Heart left ventricle (tissue), 16 donors: Measurements from ENCODE around the gene PRKCSH. TPM values are rescaled to one million over a fixed set of nuclear protein-coding genes. Genes with fewer than 3 reads are reported as not detected.

ENCODE experiments used
- ATAC-seq, 4 donors: fragments of 200-7000 bp; cut with Tn5 transposase; one replicate each; pipeline ENCODE4 v1.9.1; 2020 to 2022; ENCODE audit warnings: moderate library complexity in 4 of 4, mild to moderate bottlenecking in 3 of 4, moderate number of reproducible peaks in 1 of 4
- DNase-seq, 5 donors: peaks; one replicate each; pipeline ENCODE4 v3.0.0-alpha.2; 2020
- H3K27ac ChIP-seq, 12 donors: fragments of 200-600 bp; sonication (generic) in 4 of 12; one replicate each; pipeline versions ENCODE4 v1.5.0 to v1.8.0; 2016 to 2022; ENCODE audit warnings: mild to moderate bottlenecking in 2 of 12
- H3K27me3 ChIP-seq, 9 donors: fragments of 200-600 bp; sonication (generic) in 2 of 9; one replicate each; pipeline versions ENCODE4 v1.5.1 to v1.8.0; 2016 to 2022; ENCODE audit warnings: mild to moderate bottlenecking in 3 of 9
- H3K36me3 ChIP-seq, 9 donors: fragments of 200-600 bp; sonication (generic) in 2 of 9; one replicate each; pipeline versions ENCODE4 v1.5.0 to v1.8.0; 2018 to 2022; ENCODE audit warnings: mild to moderate bottlenecking in 2 of 9
- H3K4me1 ChIP-seq, 12 donors: fragments of 200-600 bp; sonication (generic) in 4 of 12; one replicate each; pipeline versions ENCODE4 v1.5.0 to v1.8.0; 2016 to 2022; ENCODE audit warnings: mild to moderate bottlenecking in 3 of 12
- H3K4me3 ChIP-seq, 12 donors: fragments of 200-600 bp; sonication (generic) in 4 of 12; one replicate each; pipeline versions ENCODE4 v1.5.0 to v1.8.0; 2017 to 2022; ENCODE audit warnings: mild to moderate bottlenecking in 9 of 12, moderate library complexity in 4 of 12
- H3K9me3 ChIP-seq, 12 donors: fragments of 200-600 bp; sonication (generic) in 4 of 12; one replicate each; pipeline versions ENCODE4 v1.5.0 to v1.8.0; 2016 to 2022; ENCODE audit warnings: mild to moderate bottlenecking in 1 of 12
- CTCF ChIP-seq, 12 donors: fragments of 200-600 bp; sonication (generic) in 4 of 12; IDR thresholded peaks; one replicate each; pipeline versions ENCODE4 v1.5.0 to v1.8.0; 2018 to 2022; ENCODE audit warnings: antibody characterized with exemption in 12 of 12, mild to moderate bottlenecking in 5 of 12
- POLR2A ChIP-seq, 2 donors: fragments of 450-650 bp; IDR thresholded peaks; one replicate each; pipeline ENCODE4 v1.6.1; 2017; ENCODE audit warnings: antibody characterized with exemption in 2 of 2, mild to moderate bottlenecking in 2 of 2, moderate library complexity in 2 of 2
- WGBS, 4 donors: extraction: QIAGEN DNeasy Blood & Tissue Kit in 2 of 4; methylation state at CpG; one replicate each; pipeline versions ENCODE4 v1.1.5 to v1.1.7; 2013 to 2018; 5-methylcytosine and 5-hydroxymethylcytosine counted together
- intact Hi-C, 10 donors: fragments of 100-400 bp; cut with DNase I; formaldehyde crosslinking; loops; one replicate each; pipeline versions ENCODE4 v1.11.1 to v1.14.2; 2022
- polyA plus RNA-seq, 2 donors: library from polyadenylated mRNA; stranded (reverse); fragments of 200-250 nt; gene quantifications; one replicate each; pipeline ENCODE4 v1.2.3, GENCODE V29; 2013
- total RNA-seq, 9 donors: library from RNA; depleted of rRNA in 2 of 9; stranded (reverse); fragments of >200 nt in 2 of 9; fragmentation: NEBNext Ultra II Directional in 3 of 9; extraction: Animal tissue kit (Norgen Biotek cat#: 25700) in 3 of 9; gene quantifications; one replicate each; pipeline versions ENCODE4 v1.1.0 to v1.2.4, GENCODE V29; 2016 to 2023
- donor health status: ischemic (EF 13 %, LVEDD 7.1; RV severe dilation, severe dysfunction).
- donor health status: healthy with polysubstance abuse.
- donor health status: DM: no; HTN: yes; CAD: no.
- donor health status: DM: no; HTN: no; CAD: no.
- donor health status: ischemic (EF 25% LVEDD 6.9; RV normal size, moderate dysfunction).
- donor health status: ischemic (EF 25% LVEDD 5.7; RV mildly dilated, moderate dysfunction).
- donor health status: healthy.
- donor health status: DM: yes; HTN: yes; CAD: no.
- donor health status: ischemic (EF 35%, LVEDD 5.7; RV mildly dilated, moderate dysfunction).
- donor health status: nonischemic (EF 11% LVEDD 7.7; RV severe dilation, severe dysfunction).
- donor health status: DM: yes; HTN: yes; CAD: no.
- donor health status: PGD.
- donor health status: ischemic (EF 29% LVEDD 5.4; RV normal size, mild dysfunction).
- donor health status: nonischemic (EF 23%, LVEDD 6.1; RV moderate dilation, normal function).

Gene PRKCSH
- total and polyA plus RNA-seq, 11 donors, result 69.3 to 210 (median 107) TPM

- H3K36me3 ChIP-seq, result peaks cover 0 to 6% (median 0%) of the 10 kb centered on the region in 9 donors
- H3K27ac ChIP-seq, result no peak overlapping the region
- peak overlapping the region in 10 of 12 donors; percentile 2 to 43 (median 34) for H3K4me3 ChIP-seq
- H3K27me3 ChIP-seq, result peaks cover 19 to 55% (median 38%) of the 10 kb centered on the region in 9 donors
- ATAC-seq, result peak in 2 of 4 donors; percentile 6 to 23
- 13 to 42% (median 26%) methylated on average over 19 to 62 of the region's 62 CpGs for WGBS, 4 donors
- no peak for TF ChIP-seq POLR2A (IDR thresholded peaks at IDR 0.05)
- no peak for TF ChIP-seq CTCF (IDR thresholded peaks at IDR 0.05)
- H3K9me3 ChIP-seq, result no peaks in the 10 kb centered on the region
- intact Hi-C loops, result no loop called here
- DNase-seq, result no peak
- peaks cover 0 to 43% (median 22%) of the 10 kb centered on the region in 12 donors for H3K4me1 ChIP-seq
Measured at GRCh38 chr19:11479090-11479897, 43.9 kb downstream of the PRKCSH start.

GRCh38 chr19:11479898-11480714 is 44.7 kb downstream of the PRKCSH start:
- WGBS, 4 donors, result 6 to 18% (median 7%) methylated on average over 3 to 86 of the region's 86 CpGs
- peaks cover 0 to 43% (median 22%) of the 10 kb centered on the region in 12 donors for H3K4me1 ChIP-seq
- ATAC-seq (no peak), DNase-seq (no peak)
- H3K4me3 ChIP-seq, result peak overlapping the region in 10 of 12 donors; percentile 2 to 43 (median 34)
- intact Hi-C loops, result loop anchor here in 8 of 10 donors (5.0 to 10.0 kb wide), 5 partner anchors 45 to 188 kb away; partner anchors contain the start of genes TSPAN16 (in 3 of the 8), EPOR (in 2 of the 8), ODAD3 (in 1 of the 8) and PRKCSH (in 1 of the 8)
- H3K27me3 ChIP-seq, result peaks cover 19 to 59% (median 39%) of the 10 kb centered on the region in 9 donors
- H3K9me3 ChIP-seq, result no peaks in the 10 kb centered on the region
- TF ChIP-seq POLR2A (IDR thresholded peaks at IDR 0.05) (no peak), CTCF (IDR thresholded peaks at IDR 0.05) (no peak)
- no peak overlapping the region for H3K27ac ChIP-seq
- H3K36me3 ChIP-seq, result peaks cover 0 to 8% (median 0%) of the 10 kb centered on the region in 9 donors

- Histone ChIP-seq H3K4me3 (peak within 1 kb of the TSS in 11 of 12 donors; percentile 2 to 44 (median 34)), H3K4me1 (peaks cover 0 to 43% (median 22%) of the 10 kb centered on the region in 12 donors), H3K9me3 (no peaks in the 10 kb centered on the region), H3K27ac (no peak within 1 kb of the TSS), H3K36me3 (peaks cover 0 to 12% (median 0%) of the 10 kb centered on the region in 9 donors), H3K27me3 (peaks cover 19 to 59% (median 39%) of the 10 kb centered on the region in 9 donors)
- TF ChIP-seq POLR2A (IDR thresholded peaks at IDR 0.05) (no peak), CTCF (IDR thresholded peaks at IDR 0.05) (no peak)
- WGBS, 4 donors, result 5 to 23% (median 10%) methylated on average over 18 to 77 of the region's 77 CpGs
- no peak for ATAC-seq
- intact Hi-C loops, result loop anchor here in 8 of 10 donors (5.0 to 10.0 kb wide), 5 partner anchors 46 to 189 kb away; partner anchors contain the start of genes TSPAN16 (in 3 of the 8), EPOR (in 2 of the 8), ODAD3 (in 1 of the 8) and PRKCSH (in 1 of the 8)
- no peak for DNase-seq
Measured at GRCh38 chr19:11480715-11481533, 45.5 kb downstream of the PRKCSH start, which contains the start of gene ELAVL3. Gene ELAVL3, minus strand, starts transcription at chr19:11481046. Its CDS starts 438 bp downstream, at chr19:11480608.
